ENCODE measurements around the gene KIAA1191. TPM values are rescaled to one million over a fixed set of nuclear protein-coding genes. Genes with fewer than 3 reads are reported as not detected.
"Not testable (repeated sequence)": the region's sequence is repeated elsewhere in the genome, so short reads cannot be mapped to it uniquely, and the experiment has no call there.

KIAA1191 gene
- 100 to 1,000 TPM in 3 of 4 donors, 10 to 100 TPM in 1; 80.8 to 157 (median 111) TPM for total RNA-seq

DNA sequence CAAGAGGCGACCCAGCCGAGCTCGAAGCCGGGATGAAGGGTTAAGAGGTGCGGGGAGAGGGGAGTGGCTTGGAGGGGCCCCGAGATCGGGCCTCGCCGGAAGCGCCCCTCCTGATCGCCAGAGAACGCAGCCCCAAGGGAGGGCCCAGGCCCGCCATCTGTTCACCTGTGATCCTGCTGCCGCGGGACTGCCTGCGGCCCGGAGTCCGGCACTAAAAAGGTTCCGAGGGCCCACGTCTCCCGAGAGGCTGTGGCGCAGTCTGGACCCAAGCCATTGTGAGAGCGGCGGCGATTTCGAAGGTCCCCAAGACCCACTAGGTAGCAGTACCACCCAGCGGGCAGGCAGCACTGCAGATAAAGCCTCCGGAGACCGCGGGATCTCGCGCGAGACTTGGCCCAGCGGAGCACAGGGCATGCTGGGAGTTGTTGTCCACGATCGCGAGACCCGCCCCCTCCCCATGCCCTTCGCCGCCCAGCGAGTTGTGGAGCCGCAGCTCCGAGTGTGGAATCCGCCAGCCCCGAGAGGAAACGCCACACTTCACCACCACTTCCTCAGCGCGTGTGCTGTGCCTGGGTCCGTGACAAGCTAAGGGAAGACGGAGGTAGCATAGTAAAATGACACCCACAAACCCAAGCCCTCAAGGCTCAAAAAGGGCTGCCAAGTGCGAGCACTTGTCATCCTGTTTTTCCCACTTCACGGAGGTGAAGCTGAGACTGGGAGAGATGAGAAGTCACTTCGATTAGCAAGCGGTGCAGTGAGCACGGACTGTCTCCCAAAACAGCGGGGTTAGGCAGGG, at the start of gene KIAA1191:
TSS of gene KIAA1191 (minus strand) at position 328 of the 796 bp plus-strand sequence. CDS start 2,256 bp downstream, outside the sequence.
- WGBS, 2 donors (ENCODE audit: low coverage in 1 of 2), result 2% methylated on average over 51 of the region's 56 CpGs; no CpG with 5 or more reads in 1 of the 2 donors
- H3K9me3 ChIP-seq, result no peaks in the 10 kb centered on the region
- no peak for TF ChIP-seq EP300 (IDR thresholded peaks at IDR 0.05; ENCODE audit: low read depth)
- peak in 2 of 5 experiments; percentile 6 to 25 for TF ChIP-seq CTCF (IDR thresholded peaks at IDR 0.05)
- TF ChIP-seq POLR2AphosphoS5 (IDR thresholded peaks at IDR 0.05), result peak; percentile 96 to 97 (median 97)
- TF ChIP-seq POLR2A (IDR thresholded peaks at IDR 0.05), result peak; percentile 89
- peak; percentile 96 for DNase-seq
- in situ Hi-C loops (cut with MboI; ENCODE audit: low pct_ligation_motif_present in 1 of 4, low pct_unique_long_range_greater_than_20kb in 1 of 4, low sequenced_read_pairs in 3 of 4) (no loop called here), intact Hi-C loops (cut with DNase I; ENCODE audit: low total_unique reads) (no loop called here)
- peaks cover 0 to 9% (median 3%) of the 10 kb centered on the region in 4 donors for H3K36me3 ChIP-seq
- H3K27me3 ChIP-seq, result peaks cover 16% of the 10 kb centered on the region
- H3K27ac ChIP-seq, result peak within 1 kb of the TSS; percentile 82 to 88 (median 86)
- H3K4me3 ChIP-seq, result peak within 1 kb of the TSS; percentile 75 to 96 (median 84)
- H3K4me1 ChIP-seq, result peaks cover 0 to 34% (median 21%) of the 10 kb centered on the region in 4 donors

- peak in 1 of 5 experiments; percentile 7 for TF ChIP-seq CTCF (IDR thresholded peaks at IDR 0.05)
- no peak for TF ChIP-seq EP300 (IDR thresholded peaks at IDR 0.05; ENCODE audit: low read depth)
Observed at GRCh38 chr5:176410486-176411180, 49.1 kb upstream of the KIAA1191 start.

DNA sequence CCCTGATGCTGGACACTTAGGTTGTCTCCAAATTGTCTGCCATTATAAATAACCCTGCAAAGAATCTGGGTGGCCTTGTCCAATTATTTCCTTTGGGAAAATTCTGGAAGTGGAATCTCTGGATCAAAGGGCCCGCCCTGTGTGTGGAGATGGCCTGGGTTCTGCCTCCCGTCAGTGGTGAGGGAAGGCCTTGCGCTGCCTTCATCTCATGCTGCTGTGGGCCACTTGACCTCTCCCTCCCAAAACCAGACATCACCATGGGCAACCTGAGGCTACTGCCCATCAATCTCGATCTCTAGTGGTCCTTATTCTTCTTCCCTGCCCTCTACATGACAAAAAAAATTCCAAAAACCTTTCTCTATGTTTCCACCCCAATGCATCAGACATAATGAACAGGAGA, 48.2 kb upstream of the KIAA1191 start:
- intact Hi-C loops (cut with DNase I; ENCODE audit: low total_unique reads), result no loop called here
- in situ Hi-C loops (cut with MboI; ENCODE audit: low pct_ligation_motif_present in 1 of 4, low pct_unique_long_range_greater_than_20kb in 1 of 4, low sequenced_read_pairs in 3 of 4), result loop anchor here in 2 of 4 donors (10.0 to 25.0 kb wide), 2 partner anchors 165 to 178 kb away; no protein-coding TSS in a partner anchor
- 93 to 100% methylated on average over 2 to 4 of the region's 4 CpGs for WGBS, 2 donors (ENCODE audit: low coverage in 1 of 2)
- Histone ChIP-seq H3K27me3 (no peaks in the 10 kb centered on the region), H3K4me3 (no peak overlapping the region), H3K4me1 (peaks cover 3 to 68% (median 35%) of the 10 kb centered on the region in 4 donors), H3K27ac (no peak overlapping the region), H3K36me3 (peaks cover 0 to 7% (median 0%) of the 10 kb centered on the region in 4 donors), H3K9me3 (no peaks in the 10 kb centered on the region)
- no peak for TF ChIP-seq CTCF (IDR thresholded peaks at IDR 0.05)
- no peak for TF ChIP-seq EP300 (IDR thresholded peaks at IDR 0.05; ENCODE audit: low read depth)
- TF ChIP-seq POLR2AphosphoS5 (IDR thresholded peaks at IDR 0.05), result no peak
- TF ChIP-seq POLR2A (IDR thresholded peaks at IDR 0.05), result no peak
- DNase-seq, result no peak

More at GRCh38 chr5:176410486-176411180, 49.1 kb upstream of the KIAA1191 start:
- H3K4me1 ChIP-seq, result peaks cover 3 to 68% (median 37%) of the 10 kb centered on the region in 4 donors
- H3K27me3 ChIP-seq, result no peaks in the 10 kb centered on the region
- peaks cover 0 to 7% (median 0%) of the 10 kb centered on the region in 4 donors for H3K36me3 ChIP-seq
- 50 to 94% methylated on average over 1 to 5 of the region's 5 CpGs for WGBS, 2 donors (ENCODE audit: low coverage in 1 of 2)
- intact Hi-C loops (cut with DNase I; ENCODE audit: low total_unique reads), result no loop called here
- no peak overlapping the region for H3K4me3 ChIP-seq
- H3K9me3 ChIP-seq, result no peaks in the 10 kb centered on the region
- in situ Hi-C loops (cut with MboI; ENCODE audit: low pct_ligation_motif_present in 1 of 4, low pct_unique_long_range_greater_than_20kb in 1 of 4, low sequenced_read_pairs in 3 of 4), result loop anchor here in 2 of 4 donors (10.0 to 25.0 kb wide), 2 partner anchors 164 to 177 kb away; no protein-coding TSS in a partner anchor
- no peak for DNase-seq
- H3K27ac ChIP-seq, result peak overlapping the region in 1 of 4 donors; percentile 28

GRCh38 chr5:176408590-176408989, 47.0 kb upstream of the KIAA1191 start:
- Histone ChIP-seq H3K4me3 (no peak overlapping the region), H3K27ac (no peak overlapping the region), H3K4me1 (peaks cover 5 to 65% (median 32%) of the 10 kb centered on the region in 4 donors), H3K36me3 (peaks cover 0 to 7% (median 0%) of the 10 kb centered on the region in 4 donors), H3K27me3 (no peaks in the 10 kb centered on the region), H3K9me3 (no peaks in the 10 kb centered on the region)
- intact Hi-C loops (cut with DNase I; ENCODE audit: low total_unique reads), result no loop called here
- TF ChIP-seq CTCF (IDR thresholded peaks at IDR 0.05), result no peak
- no peak for TF ChIP-seq POLR2AphosphoS5 (IDR thresholded peaks at IDR 0.05)
- no peak for TF ChIP-seq POLR2A (IDR thresholded peaks at IDR 0.05)
- no peak for TF ChIP-seq EP300 (IDR thresholded peaks at IDR 0.05; ENCODE audit: low read depth)
- WGBS, 2 donors (ENCODE audit: low coverage in 1 of 2), result 82 to 96% methylated on average over 5 of the region's 5 CpGs
- DNase-seq, result no peak
- in situ Hi-C loops (cut with MboI; ENCODE audit: low pct_ligation_motif_present in 1 of 4, low pct_unique_long_range_greater_than_20kb in 1 of 4, low sequenced_read_pairs in 3 of 4), result loop anchor here in 1 of 4 donors (25.0 kb wide), 1 partner anchor 179 kb away; no protein-coding TSS in a partner anchor

DNA sequence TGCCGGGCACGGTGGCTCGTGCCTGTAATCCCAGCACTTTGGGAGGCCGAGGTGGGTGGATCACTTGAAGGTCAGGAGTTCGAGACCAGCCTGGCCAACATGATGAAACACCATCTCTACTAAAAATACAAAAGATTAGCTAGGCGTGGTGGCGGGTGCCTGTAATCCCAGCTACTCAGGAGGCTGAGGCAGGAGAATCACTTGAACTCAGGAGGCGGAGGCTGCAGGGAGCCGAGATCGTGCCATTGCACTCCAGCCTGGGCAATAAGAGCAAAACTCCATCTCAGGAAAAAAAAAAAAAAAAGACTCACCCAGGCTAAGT, 46.6 kb upstream of the KIAA1191 start:
- H3K4me1 ChIP-seq, result peaks cover 9 to 65% (median 32%) of the 10 kb centered on the region in 4 donors
- intact Hi-C loops (cut with DNase I; ENCODE audit: low total_unique reads); H3K9me3 ChIP-seq; H3K36me3 ChIP-seq; H3K27me3 ChIP-seq; DNase-seq; H3K4me3 ChIP-seq; H3K27ac ChIP-seq: not testable (repeated sequence)
- in situ Hi-C loops (cut with MboI; ENCODE audit: low pct_ligation_motif_present in 1 of 4, low pct_unique_long_range_greater_than_20kb in 1 of 4, low sequenced_read_pairs in 3 of 4), result loop anchor here in 1 of 4 donors (25.0 kb wide), 1 partner anchor 179 kb away; no protein-coding TSS in a partner anchor
- WGBS, 2 donors (ENCODE audit: low coverage in 1 of 2), result 95% methylated on average over 10 of the region's 10 CpGs; no CpG with 5 or more reads in 1 of the 2 donors
